DMS 273 treated with DMSO at 0.1 percent for 48 hours (cell line): ENCODE results near the gene MYL10.

Source experiments
- DNase-seq: peaks from one replicate; lab custom pipeline; 2025; lab: John Stamatoyannopoulos, UW

MYL10 gene

DNA sequence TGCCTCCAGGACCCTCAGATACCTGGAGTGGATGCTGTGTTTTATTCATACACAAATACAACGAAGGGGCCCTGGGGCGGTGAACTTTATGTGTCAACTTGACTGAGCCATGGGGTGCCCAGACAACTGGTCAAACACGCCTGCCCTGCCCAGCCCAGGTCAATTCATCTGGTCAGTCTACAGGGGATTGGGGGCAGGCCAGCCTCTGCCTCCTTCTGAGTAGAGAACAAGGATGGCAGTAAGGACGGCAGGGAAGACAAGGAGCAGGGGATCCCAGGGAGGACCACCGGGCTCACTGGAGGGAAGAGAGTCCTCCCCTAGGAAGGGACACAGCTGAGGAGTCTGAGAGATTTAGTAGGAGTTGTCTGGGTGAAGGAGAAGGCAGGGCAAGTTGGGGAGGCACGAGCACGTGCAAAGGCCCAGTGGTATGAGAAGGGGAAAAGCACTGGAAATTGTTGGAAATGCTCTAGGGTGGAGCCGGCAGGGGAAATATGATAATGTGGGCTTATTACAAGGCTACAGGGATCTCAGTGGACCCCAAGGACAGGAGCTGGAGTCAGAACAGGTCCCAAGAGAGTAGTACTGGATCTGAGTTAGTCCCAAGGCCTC is 63.4 kb downstream of the MYL10 start:
- no peak for DNase-seq

GRCh38 chr7:101564778-101565211 is 64.3 kb downstream of the MYL10 start:
- DNase-seq, result no peak

DNA sequence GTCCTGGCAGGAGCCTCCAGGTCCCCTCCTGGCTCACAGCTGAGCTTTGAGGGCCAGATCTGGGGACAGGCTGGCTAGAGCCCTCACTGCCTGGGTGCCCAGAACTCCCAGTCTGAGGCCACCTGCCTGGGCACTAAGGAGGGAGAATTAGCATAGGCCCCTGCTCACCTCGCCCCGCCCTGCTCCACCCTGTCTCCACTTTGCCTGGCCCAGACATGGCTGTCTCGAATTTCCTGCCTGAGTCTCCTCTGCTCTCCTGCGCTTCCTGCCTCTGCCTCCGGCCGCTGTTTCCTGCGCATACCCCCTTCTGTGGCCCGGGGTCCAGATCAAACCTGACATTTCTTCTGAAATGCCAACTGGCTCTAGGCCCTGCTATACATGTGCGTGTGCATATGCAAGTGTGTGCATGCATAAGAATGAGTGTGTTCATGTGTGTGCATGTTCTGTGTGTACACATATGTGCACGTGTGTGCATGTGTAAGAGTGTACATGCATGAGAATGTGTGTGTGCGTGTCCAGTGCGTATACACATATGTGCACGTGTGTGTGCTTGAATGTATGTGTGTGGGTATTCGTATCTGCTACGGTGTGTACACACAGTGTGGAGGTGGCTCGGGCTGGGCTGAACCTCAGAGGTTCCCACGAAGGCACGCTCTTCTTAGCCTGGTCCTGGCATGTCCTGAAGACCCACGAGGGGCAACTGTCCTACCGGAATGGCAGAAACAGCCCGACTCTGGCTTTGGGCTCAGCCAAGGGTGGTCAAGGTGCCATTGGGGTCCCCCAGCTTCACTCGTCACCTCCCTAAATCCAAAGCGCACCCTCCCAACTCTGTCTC is 64.9 kb downstream of the MYL10 start:
- DNase-seq, result no peak
